ENCODE data around the gene ADGRG4. TPM values are rescaled to one million over a fixed set of nuclear protein-coding genes. Genes with fewer than 3 reads are reported as not detected.

ADGRG4 gene
- total and polyA plus RNA-seq, 2 of the 8 experiments (the other 6 are each of a cell fraction or from before 2014, with no cell fraction given) = not detected

DNA sequence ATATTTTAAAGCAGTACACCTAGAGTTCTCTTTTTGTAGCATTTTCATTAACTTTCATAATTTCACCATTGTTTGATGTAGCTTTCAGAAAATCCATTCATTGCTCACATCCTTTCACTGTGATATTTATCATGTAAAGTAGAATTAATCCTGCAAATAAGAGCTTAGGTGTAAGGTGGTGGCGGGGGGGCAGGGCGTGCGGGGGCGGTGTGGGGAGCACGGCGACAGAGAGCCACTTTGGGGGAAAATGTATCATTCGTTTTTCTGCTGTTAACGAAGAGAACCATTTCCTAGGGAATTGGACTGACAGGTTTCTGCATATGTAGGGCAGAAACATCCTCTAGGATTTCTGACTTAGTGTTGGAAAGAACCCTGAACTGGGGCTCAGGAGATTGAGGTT, 104.4 kb downstream of the ADGRG4 start:
- no peak overlapping the region for H3K4me3 ChIP-seq (ENCODE audit: extremely low read depth in 1 of 4, insufficient read depth in 2 of 4, low read depth in 3 of 4, low read length in 4 of 4)
- H2BK12ac ChIP-seq (ENCODE audit: low read depth, low read length) = no peak overlapping the region
- H3K9me3 ChIP-seq (ENCODE audit: insufficient read depth in 2 of 2, low read depth in 1 of 2, low read length in 1 of 2) = no peaks in the 10 kb centered on the region
- no peak overlapping the region for H3K18ac ChIP-seq (ENCODE audit: extremely low read depth, low read length)
- no peak overlapping the region for H4K8ac ChIP-seq (ENCODE audit: extremely low read depth, insufficient read depth, low read length)
- no peak overlapping the region for H3K23ac ChIP-seq (ENCODE audit: insufficient read length)
- H4K20me1 ChIP-seq (replicated peaks in 1 of 2; ENCODE audit: control insufficient read depth in 1 of 2, insufficient read depth in 2 of 2, low read length in 2 of 2) = no peaks in the 10 kb centered on the region
- H3K27ac ChIP-seq (ENCODE audit: low read depth, low read length) = no peak overlapping the region
- H3K4me2 ChIP-seq (ENCODE audit: insufficient read depth in 1 of 2, low read depth in 2 of 2, low read length in 2 of 2) = no peak overlapping the region
- no peaks in the 10 kb centered on the region for H3K79me1 ChIP-seq (ENCODE audit: low read depth, low read length)
- WGBS, 2 experiments (ENCODE audit: extremely low coverage in 1 of 2, insufficient coverage in 1 of 2, insufficient read length in 1 of 2, insufficient replicate concordance in 2 of 2, low coverage in 1 of 2, low lambda C conversion rate in 2 of 2, missing lambda C conversion rate in 1 of 2) = no CpG with 5 or more reads among the region's 8 CpGs
- POLR2A ChIA-PET (ENCODE audit: partially characterized antibody) = no interaction called here
- no peak overlapping the region for H4K91ac ChIP-seq (replicated peaks; ENCODE audit: insufficient read length, low read length)
- H4K5ac ChIP-seq (ENCODE audit: insufficient read length, low read depth, low read length) = no peak overlapping the region
- H3K4me1 ChIP-seq (replicated peaks in 1 of 4; ENCODE audit: control insufficient read depth in 3 of 4, insufficient read depth in 4 of 4, low read length in 3 of 4) = no peaks in the 10 kb centered on the region
- CTCF ChIA-PET (ENCODE audit: partially characterized antibody) = no interaction called here
- H2BK5ac ChIP-seq (ENCODE audit: low read depth, low read length) = no peak overlapping the region
- no peak for DNase-seq (ENCODE audit: low read depth in 1 of 2, low spot score in 2 of 2)
- H3K4ac ChIP-seq (replicated peaks; ENCODE audit: insufficient read length, low read depth, low read length) = no peak overlapping the region
- H3K36me3 ChIP-seq (ENCODE audit: control insufficient read depth in 2 of 4, insufficient read depth in 4 of 4, low read length in 3 of 4) = no peaks in the 10 kb centered on the region
- no peak overlapping the region for H3K9ac ChIP-seq (replicated peaks in 1 of 4; ENCODE audit: extremely low read depth in 1 of 4, low read depth in 3 of 4, low read length in 3 of 4)
- no peak for FAIRE-seq
- no peak overlapping the region for H3K14ac ChIP-seq (ENCODE audit: insufficient read length)
- H2BK15ac ChIP-seq (ENCODE audit: low read length) = no peak overlapping the region
- no peaks in the 10 kb centered on the region for H3K23me2 ChIP-seq (ENCODE audit: low read depth, low read length)
- no peak overlapping the region for H3K56ac ChIP-seq (replicated peaks; ENCODE audit: insufficient read length, low read depth, low read length)
- no peaks in the 10 kb centered on the region for H3K79me2 ChIP-seq (ENCODE audit: control insufficient read depth in 1 of 2, insufficient read depth in 2 of 2, low read length in 2 of 2)
- H2BK120ac ChIP-seq (replicated peaks; ENCODE audit: low read depth, low read length) = no peak overlapping the region
- no peak overlapping the region for H2AFZ ChIP-seq (ENCODE audit: low read length)
- H3K27me3 ChIP-seq (replicated peaks in 1 of 4; ENCODE audit: control insufficient read depth in 3 of 4, extremely low read depth in 1 of 4, insufficient read depth in 3 of 4, low read length in 3 of 4) = no peaks in the 10 kb centered on the region
- TF ChIP-seq JUND (IDR thresholded peaks at IDR 0.05; ENCODE audit: low read length) (no peak), BRCA1 (IDR thresholded peaks at IDR 0.05; ENCODE audit: low read depth, low read length) (no peak), EZH2 (IDR thresholded peaks at IDR 0.05; ENCODE audit: low read depth, low read length, severe bottlenecking) (no peak), TEAD4 (IDR thresholded peaks at IDR 0.05; ENCODE audit: low read depth, low read length) (no peak), CHD2 (IDR thresholded peaks at IDR 0.05; ENCODE audit: low read length) (no peak), POLR2A (IDR thresholded peaks at IDR 0.05; ENCODE audit: control extremely low read depth in 1 of 2, low read depth in 2 of 2, low read length in 2 of 2) (no peak), KDM5A (IDR thresholded peaks at IDR 0.05; ENCODE audit: low read length) (no peak), CHD1 (IDR thresholded peaks at IDR 0.05; ENCODE audit: low read depth, low read length) (no peak), PHF8 (conservative IDR thresholded peaks at IDR 0.05; ENCODE audit: low read depth, low read length) (no peak)
- H2AK5ac ChIP-seq (ENCODE audit: low read depth, low read length) = no peak overlapping the region
- H2BK20ac ChIP-seq (ENCODE audit: low read length) = no peak overlapping the region
